Skeletal muscle tissue (tissue), 4 donors: Measurements from ENCODE around the gene PPFIA4. TPM values are rescaled to one million over a fixed set of nuclear protein-coding genes. Genes with fewer than 3 reads are reported as not detected.
"Not testable (repeated sequence)": the region's sequence is repeated elsewhere in the genome, so short reads cannot be mapped to it uniquely, and the experiment has no call there.

Experiments
- H3K27ac ChIP-seq: one replicate; pipeline ENCODE4 v1.7.0; 2013; ENCODE audit warnings: mild to moderate bottlenecking, low read depth, low read length, inconsistent platforms
- H3K27me3 ChIP-seq, 3 donors: one replicate each; pipeline ENCODE4 v1.7.0; 2013; ENCODE audit warnings: low read length in 3 of 3; ENCODE audit not compliant: control insufficient read depth in 3 of 3, insufficient read depth in 3 of 3
- H3K36me3 ChIP-seq, 3 donors: one replicate each; pipeline ENCODE4 v1.7.0; 2013; ENCODE audit warnings: low read length in 3 of 3; ENCODE audit not compliant: control insufficient read depth in 3 of 3, insufficient read depth in 3 of 3
- H3K4me1 ChIP-seq, 3 donors: one replicate each; pipeline ENCODE4 v1.7.0; 2013; ENCODE audit warnings: low read length in 3 of 3, mild to moderate bottlenecking in 3 of 3; ENCODE audit not compliant: control insufficient read depth in 3 of 3, insufficient read depth in 3 of 3
- H3K4me3 ChIP-seq, 3 donors: one replicate each; pipeline ENCODE4 v1.7.0; 2013; ENCODE audit warnings: low read length in 3 of 3
- H3K9ac ChIP-seq, 3 donors: one replicate each; pipeline ENCODE4 v1.7.0; 2013; ENCODE audit warnings: low read length in 3 of 3, mild to moderate bottlenecking in 3 of 3, moderate library complexity in 2 of 3, low read depth in 1 of 3
- H3K9me3 ChIP-seq, 3 donors: one replicate each; pipeline ENCODE4 v1.7.0; 2013; ENCODE audit warnings: low read length in 3 of 3; ENCODE audit not compliant: control insufficient read depth in 3 of 3
- total RNA-seq: library from RNA; depleted of rRNA; stranded (reverse); fragments of >200 nt; gene quantifications from one replicate; pipeline ENCODE4 v1.2.3, GENCODE V29; 2014
- donor health status: Osteomylitis.

PPFIA4 gene
- total RNA-seq, 1 donor from 2014 or later = 15.7 TPM

GRCh38 chr1:202994756-202995155 lies 31.5 kb upstream of the PPFIA4 start:
- Histone ChIP-seq H3K4me3 (no peak overlapping the region), H3K4me1 (peaks cover 0 to 3% (median 0%) of the 10 kb centered on the region in 3 donors), H3K9me3 (no peaks in the 10 kb centered on the region), H3K36me3 (no peaks in the 10 kb centered on the region), H3K27ac (no peak overlapping the region), H3K9ac (no peak overlapping the region), H3K27me3 (no peaks in the 10 kb centered on the region)

- Histone ChIP-seq H3K27me3 (no peaks in the 10 kb centered on the region), H3K9me3 (no peaks in the 10 kb centered on the region), H3K4me1 (peaks cover 0 to 3% (median 0%) of the 10 kb centered on the region in 3 donors), H3K4me3 (no peak overlapping the region), H3K36me3 (no peaks in the 10 kb centered on the region), H3K27ac (no peak overlapping the region), H3K9ac (peak overlapping the region in 1 of 3 donors; percentile 60)
Measured at GRCh38 chr1:202998836-202999750, 27.2 kb upstream of the PPFIA4 start.

- Histone ChIP-seq H3K27me3 (no peaks in the 10 kb centered on the region), H3K4me1 (peaks cover 0 to 3% (median 0%) of the 10 kb centered on the region in 3 donors), H3K9me3 (no peaks in the 10 kb centered on the region), H3K36me3 (no peaks in the 10 kb centered on the region), H3K4me3 (no peak overlapping the region), H3K9ac (no peak overlapping the region), H3K27ac (no peak overlapping the region)
Measured at GRCh38 chr1:203000217-203000944, 25.9 kb upstream of the PPFIA4 start.

GRCh38 chr1:203001986-203002385 lies 24.3 kb upstream of the PPFIA4 start:
- Histone ChIP-seq H3K9ac (no peak overlapping the region), H3K4me3 (no peak overlapping the region), H3K9me3 (no peaks in the 10 kb centered on the region), H3K27ac (no peak overlapping the region), H3K4me1 (peaks cover 0 to 3% (median 0%) of the 10 kb centered on the region in 3 donors), H3K27me3 (no peaks in the 10 kb centered on the region), H3K36me3 (no peaks in the 10 kb centered on the region)

GRCh38 chr1:203002951-203003350 lies 23.3 kb upstream of the PPFIA4 start:
- Histone ChIP-seq H3K27me3 (no peaks in the 10 kb centered on the region), H3K4me1 (peaks cover under 1 to 3% (median under 1%) of the 10 kb centered on the region in 3 donors), H3K27ac (no peak overlapping the region), H3K9ac (no peak overlapping the region), H3K9me3 (no peaks in the 10 kb centered on the region), H3K4me3 (no peak overlapping the region), H3K36me3 (no peaks in the 10 kb centered on the region)

- peaks cover 5 to 17% (median 8%) of the 10 kb centered on the region in 3 donors for H3K4me1 ChIP-seq
- not testable (repeated sequence) for H3K9me3 ChIP-seq, H3K4me3 ChIP-seq, H3K27ac ChIP-seq, H3K9ac ChIP-seq, H3K27me3 ChIP-seq
- H3K36me3 ChIP-seq = peaks cover 11 to 19% (median 14%) of the 10 kb centered on the region in 3 donors
Measured at GRCh38 chr1:203005395-203006142, 20.7 kb upstream of the PPFIA4 start.

- H3K9me3 ChIP-seq = no peaks in the 10 kb centered on the region
- H3K4me1 ChIP-seq = peaks cover 5 to 17% (median 8%) of the 10 kb centered on the region in 3 donors
- H3K27me3 ChIP-seq = no peaks in the 10 kb centered on the region
- peak within 1 kb of the TSS; percentile 86 to 98 (median 89) for H3K9ac ChIP-seq
- H3K27ac ChIP-seq = peak within 1 kb of the TSS; percentile 96
- peak within 1 kb of the TSS; percentile 83 to 99 (median 97) for H3K4me3 ChIP-seq
- peaks cover 11 to 29% (median 18%) of the 10 kb centered on the region in 3 donors for H3K36me3 ChIP-seq
Measured at GRCh38 chr1:203006948-203007871, 19.1 kb upstream of the PPFIA4 start, which contains the start of gene TMEM183A. Gene TMEM183A, plus strand, starts transcription at chr1:203007374. Its CDS starts 92 bp downstream, at chr1:203007466.

GRCh38 chr1:203009185-203009584 lies 17.1 kb upstream of the PPFIA4 start:
- no peak overlapping the region for H3K9ac ChIP-seq
- no peak overlapping the region for H3K27ac ChIP-seq
- H3K9me3 ChIP-seq = no peaks in the 10 kb centered on the region
- peaks cover 5 to 17% (median 8%) of the 10 kb centered on the region in 3 donors for H3K4me1 ChIP-seq
- no peaks in the 10 kb centered on the region for H3K27me3 ChIP-seq
- no peak overlapping the region for H3K4me3 ChIP-seq
- peaks cover 17 to 42% (median 31%) of the 10 kb centered on the region in 3 donors for H3K36me3 ChIP-seq

- H3K9me3 ChIP-seq = no peaks in the 10 kb centered on the region
- peaks cover 5 to 17% (median 8%) of the 10 kb centered on the region in 3 donors for H3K4me1 ChIP-seq
- no peak overlapping the region for H3K4me3 ChIP-seq
- no peak overlapping the region for H3K9ac ChIP-seq
- no peaks in the 10 kb centered on the region for H3K27me3 ChIP-seq
- H3K36me3 ChIP-seq = peaks cover 30 to 61% (median 48%) of the 10 kb centered on the region in 3 donors
- no peak overlapping the region for H3K27ac ChIP-seq
Measured at GRCh38 chr1:203011582-203011981, 14.7 kb upstream of the PPFIA4 start.
